GM18858 (cell line): ENCODE data around the gene MTHFD1L.

Source experiments
- ATAC-seq: cut with Tn5 transposase; IDR thresholded peaks from one replicate; pipeline ENCODE4 v1.9.1; 2021; ENCODE audit not compliant: unreplicated experiment

Gene MTHFD1L

DNA sequence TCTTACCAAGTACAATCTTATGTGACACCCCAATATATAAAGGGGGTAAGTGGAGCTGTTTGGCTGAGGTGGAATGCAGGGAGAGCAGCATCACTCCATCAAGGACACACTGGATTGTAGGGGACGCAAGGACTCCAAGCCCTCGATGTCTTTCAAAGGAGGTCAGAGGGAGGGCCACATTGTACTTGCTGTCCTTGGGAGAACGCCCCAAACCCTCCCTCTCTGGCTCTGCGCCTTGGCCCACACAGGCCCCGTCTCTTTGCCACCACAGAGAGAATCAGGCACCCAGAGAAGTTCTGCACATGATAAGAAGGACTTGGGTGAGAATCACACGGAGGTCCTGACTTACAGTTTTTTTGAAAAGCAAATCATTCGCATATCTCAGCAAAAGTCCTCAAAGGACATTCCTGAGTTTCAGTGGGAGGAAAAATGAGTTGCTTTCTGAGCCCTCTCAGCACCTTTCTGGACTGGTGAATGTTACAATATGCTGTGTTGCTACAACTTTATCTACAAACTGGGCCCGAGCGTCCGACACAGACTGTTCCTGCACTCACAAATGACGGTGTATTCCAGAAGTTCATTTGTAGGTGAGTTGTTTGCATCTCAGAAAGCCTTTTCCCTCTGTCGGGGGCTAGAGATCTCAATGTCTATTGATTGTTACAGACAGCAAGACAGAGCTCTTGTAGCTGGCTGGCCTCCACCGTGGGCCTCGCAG is 281.8 kb downstream of the MTHFD1L start:
- no peak for ATAC-seq

- ATAC-seq: no peak
These were observed 282.6 kb downstream of the MTHFD1L start for GRCh38 chr6:151148111-151148510.

DNA sequence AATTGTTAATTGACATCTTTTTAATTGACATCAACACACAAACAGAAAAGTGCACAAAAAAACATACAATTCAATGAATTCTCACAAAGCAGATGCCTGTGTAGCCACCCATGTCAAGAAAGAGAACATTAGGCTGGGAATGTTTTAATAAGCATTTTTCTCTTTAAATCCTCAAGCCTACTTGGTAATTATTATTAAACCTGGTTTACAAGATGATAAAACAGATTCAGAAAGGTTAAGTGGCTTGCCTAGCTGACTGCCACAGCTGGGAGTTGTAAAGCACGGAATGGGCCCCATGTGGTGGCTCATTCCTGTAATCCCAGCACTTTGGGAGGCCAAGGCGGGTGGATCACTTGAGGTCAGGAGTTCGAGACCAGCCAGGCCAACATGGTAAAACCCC is 284.3 kb downstream of the MTHFD1L start:
- no peak for ATAC-seq
